GM12874 (cell line): ENCODE results near the gene GPLD1.

Experiments used
- CTCF ChIP-seq: IDR thresholded peaks from 2 replicates; pipeline ENCODE4 v1.5.1; 2011; ENCODE audit warnings: low read depth, mild to moderate bottlenecking, control low read depth, low read length, moderate library complexity; ENCODE audit not compliant: insufficient read depth

Gene GPLD1

GRCh38 chr6:24489470-24489869 lies at the start of gene GPLD1:
GPLD1 (minus strand) TSS chr6:24489578; CDS start chr6:24489511, 67 bp downstream.
- TF ChIP-seq CTCF, result no peak

GRCh38 chr6:24537771-24538385 lies 48.5 kb upstream of the GPLD1 start:
- no peak for TF ChIP-seq CTCF

GRCh38 chr6:24537082-24537699 lies 47.8 kb upstream of the GPLD1 start:
- TF ChIP-seq CTCF, result no peak

- no peak for TF ChIP-seq CTCF
These were observed 47.1 kb upstream of the GPLD1 start for GRCh38 chr6:24536466-24536865.

- no peak for TF ChIP-seq CTCF
These were observed 45.8 kb upstream of the GPLD1 start for GRCh38 chr6:24535210-24535609.

- TF ChIP-seq CTCF, result no peak
These were observed 45.0 kb upstream of the GPLD1 start for GRCh38 chr6:24534329-24534728.

- TF ChIP-seq CTCF, result no peak
These were observed 40.6 kb upstream of the GPLD1 start for GRCh38 chr6:24529985-24530384.
